CD8-positive, alpha-beta memory T cell (primary cell): Measurements from ENCODE around the gene CDK14. TPM values are rescaled to one million over a fixed set of nuclear protein-coding genes. Genes with fewer than 3 reads are reported as not detected.
A peak's percentile ranks its signal among the peaks of the same experiment; 100 is the strongest.

Source experiments
- CTCF ChIA-PET: fragments of 350-600 bp; sonication (Branson Sonifier 250); formaldehyde crosslinking; loops from one replicate; lab custom pipeline; 2021; ENCODE audit warnings: antibody characterized with exemption; lab: Charles Lee
- POLR2A ChIA-PET: fragments of 350-600 bp; sonication (Branson Sonifier 250); formaldehyde crosslinking; loops from one replicate; lab custom pipeline; 2021; ENCODE audit warnings: antibody characterized with exemption; lab: Charles Lee
- DNase-seq, 5 donors: peaks; one replicate each; pipeline versions ENCODE4 v3.0.0 to v3.0.0-alpha.2; 2020 to 2022; ENCODE audit warnings: mixed read lengths in 1 of 5
- H3K27ac ChIP-seq: one replicate; pipeline ENCODE4 v1.7.0; 2013; ENCODE audit warnings: low read depth, mild to moderate bottlenecking, low read length, moderate library complexity
- H3K27me3 ChIP-seq: 2 replicates; pipeline ENCODE4 v1.7.0; 2013; ENCODE audit warnings: low read length, mild to moderate bottlenecking; ENCODE audit not compliant: insufficient read depth, poor library complexity, severe bottlenecking
- H3K36me3 ChIP-seq: 2 replicates; pipeline ENCODE4 v1.7.0; 2013; ENCODE audit warnings: mild to moderate bottlenecking, low read length, moderate library complexity; ENCODE audit not compliant: insufficient read depth
- H3K4me1 ChIP-seq: 2 replicates; pipeline ENCODE4 v1.7.0; 2013; ENCODE audit warnings: mild to moderate bottlenecking, low read length, moderate library complexity; ENCODE audit not compliant: insufficient read depth
- H3K4me3 ChIP-seq: 2 replicates; pipeline ENCODE4 v1.7.0; 2013; ENCODE audit warnings: mild to moderate bottlenecking, low read length
- H3K9me3 ChIP-seq: 2 replicates; pipeline ENCODE4 v1.7.0; 2013; ENCODE audit warnings: mild to moderate bottlenecking, low read length
- H3K27ac Mint-ChIP-seq, 8 donors: one replicate each; pipeline ENCODE4 v1.8.0; 2020 to 2021; ENCODE audit warnings: mixed read lengths in 8 of 8, mild to moderate bottlenecking in 6 of 8, inconsistent platforms in 3 of 8, moderate library complexity in 3 of 8
- H3K27me3 Mint-ChIP-seq, 2 donors: one replicate each; pipeline ENCODE4 v1.8.0; 2020 to 2021; ENCODE audit warnings: mixed read lengths in 2 of 2, mild to moderate bottlenecking in 1 of 2, moderate library complexity in 1 of 2
- H3K36me3 Mint-ChIP-seq, 3 donors: one replicate each; pipeline ENCODE4 v1.8.0; 2020 to 2021; ENCODE audit warnings: mixed read lengths in 3 of 3, inconsistent platforms in 1 of 3, mild to moderate bottlenecking in 1 of 3
- H3K4me1 Mint-ChIP-seq, 3 donors: one replicate each; pipeline ENCODE4 v1.8.0; 2020 to 2021; ENCODE audit warnings: mixed read lengths in 3 of 3, inconsistent platforms in 1 of 3, mild to moderate bottlenecking in 1 of 3
- H3K4me3 Mint-ChIP-seq, 7 donors: one replicate each; pipeline ENCODE4 v1.8.0; 2020 to 2021; ENCODE audit warnings: mixed read lengths in 7 of 7, mild to moderate bottlenecking in 6 of 7, moderate library complexity in 4 of 7, inconsistent platforms in 2 of 7
- H3K9me3 Mint-ChIP-seq, 5 donors: one replicate each; pipeline ENCODE4 v1.8.0; 2020 to 2022; ENCODE audit warnings: mixed read lengths in 5 of 5, mild to moderate bottlenecking in 3 of 5, moderate library complexity in 2 of 5, inconsistent platforms in 1 of 5
- polyA plus RNA-seq: library from polyadenylated mRNA; unstranded; fragments of 300-500 nt; fragmentation: Illumina TruSeq; gene quantifications from one replicate; pipeline ENCODE4 v1.2.3, GENCODE V29; 2021
- total RNA-seq, 2 experiments: library from RNA; stranded (reverse); gene quantifications; one replicate each; pipeline ENCODE4 v1.2.3, GENCODE V29; 2021

Gene CDK14
- under 1 TPM in 1 of 2 experiments, not detected in 1; 0.20 TPM for total RNA-seq
- polyA plus RNA-seq, result 0.05 TPM

DNA sequence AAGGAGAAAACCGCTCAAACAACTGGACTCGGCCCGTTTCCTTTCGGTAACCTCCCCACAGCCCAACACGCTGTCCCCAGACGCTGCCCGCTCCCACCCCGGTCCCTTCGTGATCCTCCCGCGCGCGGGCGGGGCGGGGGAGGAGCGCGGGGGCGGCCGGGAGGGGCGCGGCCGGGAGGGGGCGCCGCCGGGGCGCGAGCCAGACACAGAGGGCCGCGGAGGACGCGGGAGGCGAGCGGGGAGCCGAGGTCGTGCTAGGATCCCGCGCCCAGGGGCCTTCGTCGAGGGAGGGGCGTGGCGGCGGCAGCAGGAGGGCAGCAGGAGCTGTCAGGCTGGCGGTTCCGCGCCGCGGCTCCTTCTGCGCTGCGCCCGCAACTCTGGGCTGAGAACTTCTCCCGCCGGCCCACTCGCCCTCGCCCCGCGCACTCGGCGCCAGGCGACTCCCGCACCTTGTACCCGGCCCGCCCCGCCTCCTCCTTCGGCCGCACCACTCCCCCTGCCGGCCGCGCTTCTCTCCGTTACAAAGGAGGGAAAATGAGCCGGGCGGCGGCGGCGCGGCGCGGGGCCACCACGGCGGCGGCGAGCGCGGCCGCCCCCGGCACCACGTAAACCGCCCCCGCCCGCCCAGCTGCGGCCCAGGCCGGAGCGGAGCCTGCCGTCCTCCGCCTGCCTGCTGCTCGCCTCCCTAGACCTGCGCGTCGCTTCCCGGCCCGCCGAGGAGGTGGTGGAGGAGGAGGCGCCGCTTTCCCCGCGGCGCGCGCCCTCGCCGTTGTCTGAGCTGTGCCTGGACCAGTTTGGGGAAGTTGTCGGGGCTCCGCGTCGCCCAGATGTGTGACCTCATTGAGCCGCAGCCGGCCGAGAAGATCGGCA, at the start of gene CDK14:
CDK14 (plus strand) TSS at position 521 of the 870 bp plus-strand sequence; CDS start at position 828, 307 bp downstream.
- H3K4me1 ChIP-seq, result peaks cover 8% of the 10 kb centered on the region
- H3K36me3 ChIP-seq, result no peaks in the 10 kb centered on the region
- H3K36me3 Mint-ChIP-seq, result no peaks in the 10 kb centered on the region
- peaks cover 25 to 55% of the 10 kb centered on the region in 2 donors for H3K27me3 Mint-ChIP-seq
- H3K4me3 Mint-ChIP-seq, result peak within 1 kb of the TSS in 6 of 7 donors; percentile 69 to 81 (median 76)
- no peaks in the 10 kb centered on the region for H3K9me3 ChIP-seq
- peaks cover 0 to 6% (median 0%) of the 10 kb centered on the region in 5 donors for H3K9me3 Mint-ChIP-seq
- no peak for DNase-seq
- ChIA-PET POLR2A (no interaction called here), CTCF (no interaction called here)
- no peak within 1 kb of the TSS for H3K27ac Mint-ChIP-seq
- H3K27ac ChIP-seq, result no peak within 1 kb of the TSS
- H3K4me1 Mint-ChIP-seq, result peaks cover 8 to 24% (median 11%) of the 10 kb centered on the region in 3 donors
- no peak within 1 kb of the TSS for H3K4me3 ChIP-seq
- H3K27me3 ChIP-seq, result peaks cover 14% of the 10 kb centered on the region

DNA sequence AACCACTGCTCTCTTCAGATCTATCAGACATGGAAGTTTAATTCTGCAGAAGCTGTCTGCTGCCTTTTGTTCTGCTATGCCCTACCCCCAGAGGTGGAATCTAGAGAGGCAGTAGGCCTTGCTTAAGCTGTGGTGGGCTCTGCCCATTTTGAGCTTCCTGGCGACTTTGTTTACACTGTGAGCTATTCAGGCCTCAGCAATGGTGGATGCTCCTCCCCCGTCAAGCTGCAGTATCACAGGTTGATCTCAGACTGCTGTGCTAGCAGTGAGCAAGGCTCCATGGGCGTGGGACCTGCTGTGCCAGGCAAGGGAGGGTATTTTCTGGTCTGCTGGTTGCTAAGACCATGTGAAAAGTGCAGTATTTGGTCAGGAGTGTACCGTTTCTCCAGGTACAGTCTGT, 45.1 kb upstream of the CDK14 start:
- H3K4me1 Mint-ChIP-seq, result no peaks in the 10 kb centered on the region
- DNase-seq, result no peak
- ChIA-PET CTCF (no interaction called here), POLR2A (no interaction called here)
- H3K9me3 Mint-ChIP-seq, result peaks cover 5 to 10% (median 6%) of the 10 kb centered on the region in 5 donors
- no peaks in the 10 kb centered on the region for H3K4me1 ChIP-seq
- H3K9me3 ChIP-seq, result no peaks in the 10 kb centered on the region
- no peaks in the 10 kb centered on the region for H3K36me3 ChIP-seq
- H3K4me3 ChIP-seq, result no peak overlapping the region
- no peak overlapping the region for H3K4me3 Mint-ChIP-seq
- peaks cover 0 to 9% of the 10 kb centered on the region in 2 donors for H3K27me3 Mint-ChIP-seq
- no peaks in the 10 kb centered on the region for H3K27me3 ChIP-seq
- no peaks in the 10 kb centered on the region for H3K36me3 Mint-ChIP-seq
- peak overlapping the region in 1 of 8 donors; percentile 13 for H3K27ac Mint-ChIP-seq
- H3K27ac ChIP-seq, result no peak overlapping the region

DNA sequence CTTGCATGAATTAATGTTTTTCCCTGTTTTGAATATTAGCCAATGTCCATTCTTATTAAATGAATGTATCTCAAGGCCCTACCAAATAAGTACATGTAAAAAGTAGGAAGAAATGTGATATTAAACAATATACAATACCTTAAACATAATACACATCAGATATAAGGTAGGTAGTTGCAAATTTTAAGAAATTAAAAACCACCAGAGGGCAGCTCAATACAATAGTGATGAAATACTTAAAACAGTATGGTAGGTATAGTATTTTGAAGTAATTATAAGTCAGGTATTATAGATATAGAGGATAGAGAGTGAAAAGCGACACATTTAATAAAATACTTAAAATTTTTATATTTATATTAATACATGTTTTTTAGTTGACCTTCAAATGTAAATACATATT, 43.6 kb upstream of the CDK14 start:
- ChIA-PET CTCF (no interaction called here), POLR2A (no interaction called here)
- no peaks in the 10 kb centered on the region for H3K36me3 ChIP-seq
- no peak overlapping the region for H3K4me3 ChIP-seq
- no peak overlapping the region for H3K27ac ChIP-seq
- no peaks in the 10 kb centered on the region for H3K9me3 ChIP-seq
- Mint-ChIP-seq H3K9me3 (peaks cover 2 to 10% (median 5%) of the 10 kb centered on the region in 5 donors), H3K27ac (no peak overlapping the region), H3K4me1 (no peaks in the 10 kb centered on the region), H3K4me3 (no peak overlapping the region), H3K27me3 (peaks cover 0 to 9% of the 10 kb centered on the region in 2 donors), H3K36me3 (no peaks in the 10 kb centered on the region)
- H3K27me3 ChIP-seq, result no peaks in the 10 kb centered on the region
- H3K4me1 ChIP-seq, result no peaks in the 10 kb centered on the region
- no peak for DNase-seq

DNA sequence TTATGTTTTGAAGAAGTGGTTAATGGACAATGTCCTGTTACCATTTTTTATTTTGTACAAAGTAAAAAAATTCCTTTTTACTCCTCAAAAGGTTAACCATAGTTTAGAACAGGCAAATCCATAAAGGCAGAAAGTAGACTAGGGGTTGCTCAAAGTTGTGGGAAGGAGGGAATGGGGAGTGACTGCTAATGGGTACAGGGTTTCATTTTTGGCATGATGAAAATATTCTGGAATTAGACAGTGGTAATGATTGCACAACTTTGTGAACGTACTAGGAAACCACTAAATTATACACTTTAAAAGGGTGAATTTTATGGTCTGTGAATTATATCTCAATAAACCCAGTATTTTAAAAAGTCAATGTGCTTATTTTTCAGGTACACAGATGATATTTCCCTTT, 35.4 kb upstream of the CDK14 start:
- Histone ChIP-seq H3K27ac (no peak overlapping the region), H3K36me3 (no peaks in the 10 kb centered on the region), H3K4me3 (no peak overlapping the region), H3K4me1 (no peaks in the 10 kb centered on the region), H3K27me3 (no peaks in the 10 kb centered on the region), H3K9me3 (no peaks in the 10 kb centered on the region)
- H3K4me3 Mint-ChIP-seq, result no peak overlapping the region
- peaks cover 0 to 4% (median 2%) of the 10 kb centered on the region in 5 donors for H3K9me3 Mint-ChIP-seq
- no peak overlapping the region for H3K27ac Mint-ChIP-seq
- DNase-seq, result no peak
- no peaks in the 10 kb centered on the region for H3K36me3 Mint-ChIP-seq
- POLR2A ChIA-PET, result no interaction called here
- CTCF ChIA-PET, result no interaction called here
- no peaks in the 10 kb centered on the region for H3K27me3 Mint-ChIP-seq
- no peaks in the 10 kb centered on the region for H3K4me1 Mint-ChIP-seq

DNA sequence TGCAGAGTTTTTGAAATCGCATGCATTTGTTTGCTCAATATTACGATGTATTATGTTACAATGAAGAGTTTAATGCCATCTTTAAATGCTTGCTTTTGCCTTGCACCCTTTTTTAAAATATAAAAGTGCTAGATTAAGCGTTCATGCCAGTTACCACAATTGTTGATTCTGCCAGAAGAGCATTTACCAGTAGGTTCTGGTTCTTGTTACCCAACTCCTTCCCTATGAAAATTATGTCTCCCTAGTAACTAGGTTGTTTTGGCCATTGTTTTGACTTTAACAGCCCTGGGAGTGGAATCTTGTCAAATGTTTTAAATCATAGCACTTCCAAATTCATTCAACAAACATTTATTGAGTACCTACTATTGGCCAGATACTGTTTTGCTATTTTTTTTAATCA, 32.8 kb upstream of the CDK14 start:
- peaks cover 0 to 8% (median 2%) of the 10 kb centered on the region in 5 donors for H3K9me3 Mint-ChIP-seq
- ChIA-PET POLR2A (no interaction called here), CTCF (no interaction called here)
- H3K4me1 Mint-ChIP-seq, result no peaks in the 10 kb centered on the region
- Histone ChIP-seq H3K27ac (no peak overlapping the region), H3K4me3 (no peak overlapping the region), H3K27me3 (no peaks in the 10 kb centered on the region), H3K4me1 (no peaks in the 10 kb centered on the region), H3K9me3 (no peaks in the 10 kb centered on the region), H3K36me3 (no peaks in the 10 kb centered on the region)
- H3K36me3 Mint-ChIP-seq, result no peaks in the 10 kb centered on the region
- no peaks in the 10 kb centered on the region for H3K27me3 Mint-ChIP-seq
- DNase-seq, result no peak
- no peak overlapping the region for H3K27ac Mint-ChIP-seq
- H3K4me3 Mint-ChIP-seq, result no peak overlapping the region

DNA sequence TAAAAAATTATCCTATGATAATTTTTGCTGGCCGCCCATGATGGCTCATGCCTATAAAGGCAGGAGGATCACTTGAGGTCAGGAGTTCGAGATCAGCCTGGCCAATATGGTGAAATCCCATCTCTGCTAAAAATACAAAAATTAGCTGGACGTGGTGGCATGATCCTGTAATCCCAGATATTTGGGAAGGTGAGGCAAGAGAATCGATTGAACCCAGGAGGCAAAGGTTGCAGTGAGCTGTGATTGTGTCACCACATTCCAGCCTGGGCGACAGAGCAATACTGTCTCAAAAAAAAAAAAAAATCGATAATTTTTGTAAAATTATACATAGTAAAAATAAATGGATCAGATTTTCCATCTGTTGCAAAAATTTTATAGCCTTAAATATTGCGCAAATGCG, 31.7 kb upstream of the CDK14 start:
- POLR2A ChIA-PET, result no interaction called here
- Mint-ChIP-seq H3K27ac (no peak overlapping the region), H3K4me3 (no peak overlapping the region), H3K27me3 (no peaks in the 10 kb centered on the region), H3K9me3 (peaks cover 0 to 8% (median 2%) of the 10 kb centered on the region in 5 donors), H3K4me1 (no peaks in the 10 kb centered on the region), H3K36me3 (no peaks in the 10 kb centered on the region)
- no peaks in the 10 kb centered on the region for H3K27me3 ChIP-seq
- no peak overlapping the region for H3K27ac ChIP-seq
- H3K9me3 ChIP-seq, result no peaks in the 10 kb centered on the region
- H3K4me1 ChIP-seq, result no peaks in the 10 kb centered on the region
- H3K4me3 ChIP-seq, result no peak overlapping the region
- CTCF ChIA-PET, result no interaction called here
- H3K36me3 ChIP-seq, result no peaks in the 10 kb centered on the region
- DNase-seq, result no peak

DNA sequence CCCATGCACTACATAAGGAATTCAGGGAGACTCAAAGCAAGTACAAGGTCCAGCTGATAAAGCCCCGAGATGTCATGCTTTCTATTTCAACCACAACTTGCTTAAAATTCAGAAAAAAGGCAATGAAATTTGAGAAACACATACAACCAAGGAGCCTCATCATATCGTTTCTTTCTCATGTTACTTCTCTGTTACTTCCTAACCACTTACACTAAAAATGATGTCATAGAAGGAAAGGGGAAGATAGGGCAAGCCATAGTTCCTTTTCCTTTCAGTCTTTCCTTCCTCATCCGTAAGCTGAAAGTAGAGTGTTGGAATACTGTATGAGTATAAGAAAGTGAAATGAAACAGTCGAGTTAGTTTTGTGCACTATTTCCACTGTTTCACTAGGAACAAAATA, 27.9 kb upstream of the CDK14 start:
- Histone ChIP-seq H3K27me3 (no peaks in the 10 kb centered on the region), H3K27ac (no peak overlapping the region), H3K9me3 (no peaks in the 10 kb centered on the region), H3K4me3 (no peak overlapping the region), H3K4me1 (no peaks in the 10 kb centered on the region), H3K36me3 (no peaks in the 10 kb centered on the region)
- H3K4me1 Mint-ChIP-seq, result no peaks in the 10 kb centered on the region
- ChIA-PET CTCF (no interaction called here), POLR2A (no interaction called here)
- H3K27me3 Mint-ChIP-seq, result no peaks in the 10 kb centered on the region
- no peak overlapping the region for H3K27ac Mint-ChIP-seq
- DNase-seq, result no peak
- no peak overlapping the region for H3K4me3 Mint-ChIP-seq
- peaks cover 0 to 8% (median 0%) of the 10 kb centered on the region in 5 donors for H3K9me3 Mint-ChIP-seq
- no peaks in the 10 kb centered on the region for H3K36me3 Mint-ChIP-seq

DNA sequence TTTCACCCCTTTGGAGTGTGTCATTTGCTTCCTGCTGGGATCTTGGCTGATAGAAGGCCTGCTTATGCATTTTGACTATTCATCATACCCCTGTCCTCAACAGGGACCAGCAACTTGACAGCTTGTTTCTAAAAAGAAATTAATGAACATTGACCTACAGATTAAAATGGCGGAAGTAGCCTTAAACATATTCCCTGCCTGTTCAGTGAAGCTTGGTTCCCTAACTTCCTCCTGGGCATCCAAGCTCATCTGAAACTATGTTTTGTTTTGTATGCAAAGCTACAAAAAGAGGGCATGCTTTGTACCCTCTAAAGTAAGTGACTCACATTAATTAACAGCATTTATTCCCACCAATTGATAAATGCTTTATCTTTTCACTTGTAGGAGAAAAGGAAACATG, 26.8 kb upstream of the CDK14 start:
- H3K36me3 Mint-ChIP-seq, result no peaks in the 10 kb centered on the region
- no peak for DNase-seq
- Histone ChIP-seq H3K4me3 (no peak overlapping the region), H3K9me3 (no peaks in the 10 kb centered on the region), H3K4me1 (no peaks in the 10 kb centered on the region), H3K36me3 (no peaks in the 10 kb centered on the region), H3K27me3 (no peaks in the 10 kb centered on the region), H3K27ac (no peak overlapping the region)
- no peak overlapping the region for H3K4me3 Mint-ChIP-seq
- CTCF ChIA-PET, result no interaction called here
- H3K27ac Mint-ChIP-seq, result no peak overlapping the region
- H3K9me3 Mint-ChIP-seq, result peaks cover 0 to 7% (median 0%) of the 10 kb centered on the region in 5 donors
- H3K27me3 Mint-ChIP-seq, result no peaks in the 10 kb centered on the region
- POLR2A ChIA-PET, result no interaction called here
- H3K4me1 Mint-ChIP-seq, result no peaks in the 10 kb centered on the region
